ENCODE data around the gene TOR2A. TPM values are rescaled to one million over a fixed set of nuclear protein-coding genes. Genes with fewer than 3 reads are reported as not detected.

TOR2A gene
- total and polyA plus RNA-seq, 2 donors from 2014 or later: 12.7 to 14.5 TPM

DNA sequence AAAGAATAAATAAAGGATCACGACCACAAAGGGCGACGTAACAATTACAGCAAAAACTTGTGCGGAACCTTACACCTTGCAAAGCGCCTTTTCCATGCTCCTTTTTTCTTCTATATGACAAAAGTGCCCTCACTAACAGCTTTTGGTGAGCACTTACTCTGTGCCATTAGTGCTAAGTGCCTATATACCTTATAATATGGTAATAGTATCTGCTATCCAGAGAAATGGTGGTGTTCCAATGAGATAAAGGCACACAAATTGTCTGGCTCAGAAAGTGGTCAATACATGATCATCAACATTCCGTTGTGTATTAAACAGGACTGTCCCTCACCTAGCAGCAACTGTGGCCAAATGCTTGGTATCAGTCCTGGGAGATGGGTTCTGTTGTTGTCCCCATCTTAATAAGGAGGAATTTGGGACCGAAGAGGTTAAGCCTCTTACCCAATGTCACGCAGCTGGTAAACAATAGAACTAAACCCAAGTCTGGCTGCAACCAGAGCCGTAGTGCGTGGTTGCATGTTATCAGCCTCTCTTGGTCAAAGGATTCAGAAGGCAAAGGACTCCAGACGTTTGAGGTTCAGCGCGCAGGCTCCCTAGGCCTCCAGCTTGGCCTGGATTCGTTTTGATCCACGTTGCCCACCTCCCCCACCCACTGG is 564 bp upstream of the TOR2A start:
- H3K4me1 ChIP-seq (ENCODE audit: control insufficient read depth in 2 of 3, insufficient read depth in 2 of 3, low read depth in 1 of 3, low read length in 3 of 3): peaks cover 0 to 10% (median 7%) of the 10 kb centered on the region in 3 donors
- intact Hi-C loops (cut with DNase I): no loop called here
- no peaks in the 10 kb centered on the region for H3K9me3 ChIP-seq (ENCODE audit: control insufficient read depth in 2 of 3, insufficient read depth in 1 of 3, low read length in 3 of 3)
- no peaks in the 10 kb centered on the region for H3K36me3 ChIP-seq (ENCODE audit: control insufficient read depth in 2 of 3, insufficient read depth in 3 of 3, low read length in 3 of 3)
- H3K4me3 ChIP-seq (ENCODE audit: low read length in 3 of 3): peak overlapping the region in 1 of 3 donors; percentile 80
- H3K27me3 ChIP-seq (ENCODE audit: control insufficient read depth, insufficient read depth, low read length): no peaks in the 10 kb centered on the region
- DNase-seq (peak in 1 of 5 donors; percentile 55), FAIRE-seq (no peak)
- H3K9ac ChIP-seq (ENCODE audit: low read length in 3 of 3): peak overlapping the region in 1 of 3 donors; percentile 69
- no peak overlapping the region for H3K27ac ChIP-seq (ENCODE audit: low read depth in 2 of 2, low read length in 2 of 2)
- TF ChIP-seq, protein P1, sequence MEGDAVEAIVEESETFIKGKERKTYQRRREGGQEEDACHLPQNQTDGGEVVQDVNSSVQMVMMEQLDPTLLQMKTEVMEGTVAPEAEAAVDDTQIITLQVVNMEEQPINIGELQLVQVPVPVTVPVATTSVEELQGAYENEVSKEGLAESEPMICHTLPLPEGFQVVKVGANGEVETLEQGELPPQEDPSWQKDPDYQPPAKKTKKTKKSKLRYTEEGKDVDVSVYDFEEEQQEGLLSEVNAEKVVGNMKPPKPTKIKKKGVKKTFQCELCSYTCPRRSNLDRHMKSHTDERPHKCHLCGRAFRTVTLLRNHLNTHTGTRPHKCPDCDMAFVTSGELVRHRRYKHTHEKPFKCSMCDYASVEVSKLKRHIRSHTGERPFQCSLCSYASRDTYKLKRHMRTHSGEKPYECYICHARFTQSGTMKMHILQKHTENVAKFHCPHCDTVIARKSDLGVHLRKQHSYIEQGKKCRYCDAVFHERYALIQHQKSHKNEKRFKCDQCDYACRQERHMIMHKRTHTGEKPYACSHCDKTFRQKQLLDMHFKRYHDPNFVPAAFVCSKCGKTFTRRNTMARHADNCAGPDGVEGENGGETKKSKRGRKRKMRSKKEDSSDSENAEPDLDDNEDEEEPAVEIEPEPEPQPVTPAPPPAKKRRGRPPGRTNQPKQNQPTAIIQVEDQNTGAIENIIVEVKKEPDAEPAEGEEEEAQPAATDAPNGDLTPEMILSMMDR (IDR thresholded peaks at IDR 0.05; ENCODE audit: borderline replicate concordance, extremely low read depth, insufficient read depth): no peak

DNA sequence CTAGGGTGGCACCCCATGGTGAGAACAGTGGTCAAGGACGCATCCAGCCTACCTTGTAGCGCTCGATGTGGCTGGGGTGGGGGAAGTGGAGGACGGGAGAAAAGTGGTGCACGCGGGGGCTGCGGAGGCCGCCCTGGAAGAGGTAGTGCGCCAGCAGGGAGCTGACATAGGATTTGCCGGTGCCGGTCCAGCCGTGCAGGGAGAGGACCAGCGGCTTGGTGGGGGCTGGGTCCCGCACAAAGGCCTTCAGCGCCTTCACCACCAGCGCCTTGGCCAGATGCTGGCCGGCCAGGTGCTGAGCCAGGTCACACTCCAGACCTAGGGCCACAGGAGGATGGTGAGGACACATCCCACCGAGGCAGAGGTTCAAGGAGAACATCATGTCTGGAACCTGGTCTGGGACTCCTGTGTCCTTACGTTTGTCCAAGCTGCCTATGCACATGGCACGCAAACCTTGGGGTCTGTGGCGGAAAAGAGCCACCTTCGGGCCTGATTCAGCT is 797 bp downstream of the TOR2A start:
- Histone ChIP-seq H3K9ac (ENCODE audit: low read length in 3 of 3) (peak overlapping the region in 2 of 3 donors; percentile 23 to 69), H3K27ac (ENCODE audit: low read depth in 2 of 2, low read length in 2 of 2) (peak overlapping the region in 1 of 2 donors; percentile 95), H3K9me3 (ENCODE audit: control insufficient read depth in 2 of 3, insufficient read depth in 1 of 3, low read length in 3 of 3) (no peaks in the 10 kb centered on the region), H3K36me3 (ENCODE audit: control insufficient read depth in 2 of 3, insufficient read depth in 3 of 3, low read length in 3 of 3) (no peaks in the 10 kb centered on the region), H3K4me1 (ENCODE audit: control insufficient read depth in 2 of 3, insufficient read depth in 2 of 3, low read depth in 1 of 3, low read length in 3 of 3) (peaks cover 0 to 10% (median 7%) of the 10 kb centered on the region in 3 donors), H3K4me3 (ENCODE audit: low read length in 3 of 3) (peak overlapping the region; percentile 51 to 80 (median 57)), H3K27me3 (ENCODE audit: control insufficient read depth, insufficient read depth, low read length) (no peaks in the 10 kb centered on the region)
- FAIRE-seq (no peak), DNase-seq (peak in 1 of 5 donors; percentile 84)
- TF ChIP-seq, protein P1 (IDR thresholded peaks at IDR 0.05; ENCODE audit: borderline replicate concordance, extremely low read depth, insufficient read depth): no peak
- intact Hi-C loops (cut with DNase I): no loop called here

DNA sequence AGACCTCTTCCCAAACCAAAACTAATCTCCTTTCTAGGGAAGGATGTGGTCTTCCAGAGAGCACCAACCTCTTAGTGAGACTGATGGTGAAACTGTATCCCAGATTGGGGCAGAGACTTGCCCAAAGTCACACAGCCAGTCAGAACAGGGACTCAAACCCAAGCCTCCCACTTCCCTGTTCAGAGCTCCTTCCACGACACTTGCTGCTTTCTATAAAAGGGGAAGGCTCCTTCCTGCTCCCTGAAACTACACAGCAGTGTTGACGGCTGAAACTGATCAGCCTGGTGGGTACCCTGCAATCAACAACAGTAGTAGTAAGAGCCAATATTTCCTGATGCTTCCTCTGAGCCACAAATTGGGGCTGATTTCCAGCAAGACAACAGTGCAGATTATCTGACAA is 1.5 kb downstream of the TOR2A start:
- no peak overlapping the region for H3K27ac ChIP-seq (ENCODE audit: low read depth in 2 of 2, low read length in 2 of 2)
- no peak for DNase-seq
- no peaks in the 10 kb centered on the region for H3K36me3 ChIP-seq (ENCODE audit: control insufficient read depth in 2 of 3, insufficient read depth in 3 of 3, low read length in 3 of 3)
- TF ChIP-seq, protein P1 (IDR thresholded peaks at IDR 0.05; ENCODE audit: borderline replicate concordance, extremely low read depth, insufficient read depth): no peak
- no peaks in the 10 kb centered on the region for H3K27me3 ChIP-seq (ENCODE audit: control insufficient read depth, insufficient read depth, low read length)
- H3K4me3 ChIP-seq (ENCODE audit: low read length in 3 of 3): no peak overlapping the region
- no peak overlapping the region for H3K9ac ChIP-seq (ENCODE audit: low read length in 3 of 3)
- no peaks in the 10 kb centered on the region for H3K9me3 ChIP-seq (ENCODE audit: control insufficient read depth in 2 of 3, insufficient read depth in 1 of 3, low read length in 3 of 3)
- peaks cover 0 to 10% (median 7%) of the 10 kb centered on the region in 3 donors for H3K4me1 ChIP-seq (ENCODE audit: control insufficient read depth in 2 of 3, insufficient read depth in 2 of 3, low read depth in 1 of 3, low read length in 3 of 3)
- no peak for FAIRE-seq
- intact Hi-C loops (cut with DNase I): no loop called here
